MCF 10A (cell line): ENCODE data around the gene ACR. TPM values are rescaled to one million over a fixed set of nuclear protein-coding genes. Genes with fewer than 3 reads are reported as not detected.

ENCODE experiments used
- BruUV-seq: library from RNA; stranded (reverse); fragments of 400-500 nt; replicated peaks from 2 replicates; lab custom pipeline; 2021; lab: Mats Ljungman, UMichigan
- CTCF ChIA-PET: fragments of 300-600 bp; sonication (Branson Sonifier 250); formaldehyde crosslinking; extraction: SDS; loops from one replicate; lab custom pipeline; 2021; ENCODE audit warnings: antibody characterized with exemption, inconsistent platforms; lab: Yijun Ruan, JAX
- POLR2A ChIA-PET: fragments of 300-600, 350-650 bp; sonication (Branson Sonifier 250); formaldehyde crosslinking; extraction: SDS; loops from one replicate; lab custom pipeline; 2020; ENCODE audit warnings: antibody characterized with exemption, inconsistent platforms; lab: Yijun Ruan, JAX
- DNase-seq: peaks from one replicate; pipeline ENCODE4 v3.0.0-alpha.2; 2018; ENCODE audit not compliant: unreplicated experiment
- H3K27ac Mint-ChIP-seq: one replicate; pipeline ENCODE4 v1.8.0; 2022; ENCODE audit warnings: mild to moderate bottlenecking, low read depth, mixed read lengths; ENCODE audit not compliant: unreplicated experiment
- H3K27me3 Mint-ChIP-seq: one replicate; pipeline ENCODE4 v1.8.0; 2022; ENCODE audit warnings: mixed read lengths; ENCODE audit not compliant: insufficient read depth, unreplicated experiment
- H3K36me3 Mint-ChIP-seq: one replicate; pipeline ENCODE4 v1.8.0; 2022; ENCODE audit warnings: mild to moderate bottlenecking, moderate library complexity, mixed read lengths; ENCODE audit not compliant: insufficient read depth, unreplicated experiment
- H3K4me1 Mint-ChIP-seq: one replicate; pipeline ENCODE4 v1.8.0; 2022; ENCODE audit warnings: mixed read lengths; ENCODE audit not compliant: insufficient read depth, unreplicated experiment
- H3K4me3 Mint-ChIP-seq: one replicate; pipeline ENCODE4 v1.8.0; 2022; ENCODE audit warnings: mild to moderate bottlenecking, moderate library complexity, mixed read lengths; ENCODE audit not compliant: unreplicated experiment
- H3K9me3 Mint-ChIP-seq: one replicate; pipeline ENCODE4 v1.8.0; 2022; ENCODE audit warnings: mixed read lengths; ENCODE audit not compliant: unreplicated experiment
- CTCF ChIP-seq: fragments of 200-600 bp; IDR thresholded peaks from one replicate; pipeline ENCODE4 v1.8.0; 2022; ENCODE audit warnings: antibody characterized with exemption, mild to moderate bottlenecking; ENCODE audit not compliant: unreplicated experiment
- intact Hi-C: fragments of 100-400 bp; cut with micrococcal nuclease; formaldehyde crosslinking; loops from 2 replicates; pipeline ENCODE4 v1.14.1; 2022
- total RNA-seq: library from RNA; stranded (reverse); gene quantifications from 2 replicates; pipeline ENCODE4 v1.2.3, GENCODE V29; 2022

Gene ACR
- total RNA-seq, 1 experiment from 2014 or later = not detected

GRCh38 chr22:50725597-50725996, 12.4 kb upstream of the ACR start:
- Mint-ChIP-seq H3K27me3 (no peaks in the 10 kb centered on the region), H3K9me3 (no peaks in the 10 kb centered on the region), H3K4me1 (no peaks in the 10 kb centered on the region), H3K4me3 (no peak overlapping the region), H3K36me3 (no peaks in the 10 kb centered on the region), H3K27ac (no peak overlapping the region)
- intact Hi-C loops = no loop called here
- ChIA-PET POLR2A (no interaction called here), CTCF (interaction anchor here (0.9 kb wide), 1 partner anchor 32 kb away, joined by 3 read pairs; no protein-coding TSS in a partner anchor)
- TF ChIP-seq CTCF = no peak
- BruUV-seq = no TSS peak
- DNase-seq = no peak

- ChIA-PET CTCF (no interaction called here), POLR2A (interaction anchor here (0.7 kb wide), 1 partner anchor 505 kb away, joined by 3 read pairs; no protein-coding TSS in a partner anchor)
- no peaks in the 10 kb centered on the region for H3K36me3 Mint-ChIP-seq
- intact Hi-C loops = no loop called here
- no peak overlapping the region for H3K4me3 Mint-ChIP-seq
- H3K9me3 Mint-ChIP-seq = no peaks in the 10 kb centered on the region
- H3K27ac Mint-ChIP-seq = no peak overlapping the region
- no TSS peak for BruUV-seq
- no peaks in the 10 kb centered on the region for H3K27me3 Mint-ChIP-seq
- H3K4me1 Mint-ChIP-seq = no peaks in the 10 kb centered on the region
- no peak for TF ChIP-seq CTCF
- no peak for DNase-seq
These were observed 11.2 kb upstream of the ACR start for GRCh38 chr22:50726643-50727340.

- ChIA-PET CTCF (no interaction called here), POLR2A (no interaction called here)
- intact Hi-C loops = no loop called here
- TF ChIP-seq CTCF = no peak
- Mint-ChIP-seq H3K27me3 (no peaks in the 10 kb centered on the region), H3K4me3 (no peak overlapping the region), H3K27ac (no peak overlapping the region), H3K4me1 (no peaks in the 10 kb centered on the region), H3K36me3 (no peaks in the 10 kb centered on the region), H3K9me3 (no peaks in the 10 kb centered on the region)
- no peak for DNase-seq
- no TSS peak for BruUV-seq
These were observed 10.1 kb upstream of the ACR start for GRCh38 chr22:50727678-50728522.

GRCh38 chr22:50728523-50728931, 9.5 kb upstream of the ACR start:
- CTCF ChIA-PET = no interaction called here
- TF ChIP-seq CTCF = no peak
- BruUV-seq = no TSS peak
- Mint-ChIP-seq H3K4me3 (no peak overlapping the region), H3K36me3 (no peaks in the 10 kb centered on the region), H3K27ac (no peak overlapping the region), H3K27me3 (no peaks in the 10 kb centered on the region), H3K9me3 (no peaks in the 10 kb centered on the region), H3K4me1 (no peaks in the 10 kb centered on the region)
- POLR2A ChIA-PET = no interaction called here
- intact Hi-C loops = no loop called here
- no peak for DNase-seq
